ENCODE results near the gene NELFE. TPM values are rescaled to one million over a fixed set of nuclear protein-coding genes. Genes with fewer than 3 reads are reported as not detected.

The NELFE gene
- total and polyA plus RNA-seq, 2 of the 13 experiments (the other 11 are each of a cell fraction or from before 2014, with no cell fraction given): 51.3 to 69.8 TPM

DNA sequence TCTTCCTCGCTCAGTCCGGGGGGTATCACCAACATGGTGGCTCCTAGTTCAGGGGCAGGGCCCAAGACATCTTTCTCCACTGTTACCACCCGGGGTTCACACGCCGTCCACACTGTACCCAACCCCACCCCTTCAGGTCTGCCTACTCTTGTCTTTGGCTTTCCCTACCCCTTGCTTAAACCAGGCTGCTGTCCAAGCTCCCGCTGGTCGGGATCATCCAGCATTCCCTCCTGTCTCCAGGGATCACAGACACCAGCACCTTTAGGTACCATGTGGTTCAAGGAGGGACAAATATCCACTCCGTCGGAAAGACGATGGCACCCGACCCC lies 395 bp downstream of the NELFE start (continued):
- TF ChIP-seq ZNF780A (CRISPR knock-in tag; IDR thresholded peaks at IDR 0.05) (no peak), ZNF607 (CRISPR knock-in tag; IDR thresholded peaks at IDR 0.05; ENCODE audit: borderline replicate concordance) (0 out of 2 replicates have a peak, but pooled peaks have one; percentile 63), SYNCRIP (IDR thresholded peaks at IDR 0.05; ENCODE audit: insufficient read depth, low read depth, low read length) (no peak), ZNF777 (CRISPR knock-in tag; IDR thresholded peaks at IDR 0.05) (no peak), TGIF2 (CRISPR knock-in tag; IDR thresholded peaks at IDR 0.05) (no peak), ZNF274 (CRISPR knock-in tag; IDR thresholded peaks at IDR 0.05) (peak; percentile 60; the same call in 1 of the 2 replicates), NCOR1 (IDR thresholded peaks at IDR 0.05; ENCODE audit: borderline replicate concordance, low read length) (no peak), ZBTB7A (CRISPR knock-in tag; IDR thresholded peaks at IDR 0.05) (peak; percentile 27; the same call in 1 of the 2 replicates), NR1H2 (CRISPR knock-in tag; IDR thresholded peaks at IDR 0.05; ENCODE audit: borderline replicate concordance, low read depth) (peak; percentile 47; the same call in 1 of the 2 replicates), DPF2 (CRISPR knock-in tag; IDR thresholded peaks at IDR 0.05; ENCODE audit: borderline replicate concordance, low read depth) (0 out of 2 replicates have a peak, but pooled peaks have one; percentile 42), MTA3 (CRISPR knock-in tag; IDR thresholded peaks at IDR 0.05) (no peak), ZNF572 (CRISPR knock-in tag; IDR thresholded peaks at IDR 0.05) (peak; percentile 93; the same call in 1 of the 2 replicates)
- TF ChIP-seq, protein P1, sequence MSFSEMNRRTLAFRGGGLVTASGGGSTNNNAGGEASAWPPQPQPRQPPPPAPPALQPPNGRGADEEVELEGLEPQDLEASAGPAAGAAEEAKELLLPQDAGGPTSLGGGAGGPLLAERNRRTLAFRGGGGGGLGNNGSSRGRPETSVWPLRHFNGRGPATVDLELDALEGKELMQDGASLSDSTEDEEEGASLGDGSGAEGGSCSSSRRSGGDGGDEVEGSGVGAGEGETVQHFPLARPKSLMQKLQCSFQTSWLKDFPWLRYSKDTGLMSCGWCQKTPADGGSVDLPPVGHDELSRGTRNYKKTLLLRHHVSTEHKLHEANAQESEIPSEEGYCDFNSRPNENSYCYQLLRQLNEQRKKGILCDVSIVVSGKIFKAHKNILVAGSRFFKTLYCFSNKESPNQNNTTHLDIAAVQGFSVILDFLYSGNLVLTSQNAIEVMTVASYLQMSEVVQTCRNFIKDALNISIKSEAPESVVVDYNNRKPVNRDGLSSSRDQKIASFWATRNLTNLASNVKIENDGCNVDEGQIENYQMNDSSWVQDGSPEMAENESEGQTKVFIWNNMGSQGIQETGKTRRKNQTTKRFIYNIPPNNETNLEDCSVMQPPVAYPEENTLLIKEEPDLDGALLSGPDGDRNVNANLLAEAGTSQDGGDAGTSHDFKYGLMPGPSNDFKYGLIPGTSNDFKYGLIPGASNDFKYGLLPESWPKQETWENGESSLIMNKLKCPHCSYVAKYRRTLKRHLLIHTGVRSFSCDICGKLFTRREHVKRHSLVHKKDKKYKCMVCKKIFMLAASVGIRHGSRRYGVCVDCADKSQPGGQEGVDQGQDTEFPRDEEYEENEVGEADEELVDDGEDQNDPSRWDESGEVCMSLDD (CRISPR knock-in tag; IDR thresholded peaks at IDR 0.05; ENCODE audit: borderline replicate concordance): no peak
- TF ChIP-seq, protein P2, sequence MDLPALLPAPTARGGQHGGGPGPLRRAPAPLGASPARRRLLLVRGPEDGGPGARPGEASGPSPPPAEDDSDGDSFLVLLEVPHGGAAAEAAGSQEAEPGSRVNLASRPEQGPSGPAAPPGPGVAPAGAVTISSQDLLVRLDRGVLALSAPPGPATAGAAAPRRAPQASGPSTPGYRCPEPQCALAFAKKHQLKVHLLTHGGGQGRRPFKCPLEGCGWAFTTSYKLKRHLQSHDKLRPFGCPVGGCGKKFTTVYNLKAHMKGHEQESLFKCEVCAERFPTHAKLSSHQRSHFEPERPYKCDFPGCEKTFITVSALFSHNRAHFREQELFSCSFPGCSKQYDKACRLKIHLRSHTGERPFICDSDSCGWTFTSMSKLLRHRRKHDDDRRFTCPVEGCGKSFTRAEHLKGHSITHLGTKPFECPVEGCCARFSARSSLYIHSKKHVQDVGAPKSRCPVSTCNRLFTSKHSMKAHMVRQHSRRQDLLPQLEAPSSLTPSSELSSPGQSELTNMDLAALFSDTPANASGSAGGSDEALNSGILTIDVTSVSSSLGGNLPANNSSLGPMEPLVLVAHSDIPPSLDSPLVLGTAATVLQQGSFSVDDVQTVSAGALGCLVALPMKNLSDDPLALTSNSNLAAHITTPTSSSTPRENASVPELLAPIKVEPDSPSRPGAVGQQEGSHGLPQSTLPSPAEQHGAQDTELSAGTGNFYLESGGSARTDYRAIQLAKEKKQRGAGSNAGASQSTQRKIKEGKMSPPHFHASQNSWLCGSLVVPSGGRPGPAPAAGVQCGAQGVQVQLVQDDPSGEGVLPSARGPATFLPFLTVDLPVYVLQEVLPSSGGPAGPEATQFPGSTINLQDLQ (CRISPR knock-in tag; IDR thresholded peaks at IDR 0.05): peak; percentile 82; the same call in 1 of the 2 replicates
- TF ChIP-seq, protein P3, sequence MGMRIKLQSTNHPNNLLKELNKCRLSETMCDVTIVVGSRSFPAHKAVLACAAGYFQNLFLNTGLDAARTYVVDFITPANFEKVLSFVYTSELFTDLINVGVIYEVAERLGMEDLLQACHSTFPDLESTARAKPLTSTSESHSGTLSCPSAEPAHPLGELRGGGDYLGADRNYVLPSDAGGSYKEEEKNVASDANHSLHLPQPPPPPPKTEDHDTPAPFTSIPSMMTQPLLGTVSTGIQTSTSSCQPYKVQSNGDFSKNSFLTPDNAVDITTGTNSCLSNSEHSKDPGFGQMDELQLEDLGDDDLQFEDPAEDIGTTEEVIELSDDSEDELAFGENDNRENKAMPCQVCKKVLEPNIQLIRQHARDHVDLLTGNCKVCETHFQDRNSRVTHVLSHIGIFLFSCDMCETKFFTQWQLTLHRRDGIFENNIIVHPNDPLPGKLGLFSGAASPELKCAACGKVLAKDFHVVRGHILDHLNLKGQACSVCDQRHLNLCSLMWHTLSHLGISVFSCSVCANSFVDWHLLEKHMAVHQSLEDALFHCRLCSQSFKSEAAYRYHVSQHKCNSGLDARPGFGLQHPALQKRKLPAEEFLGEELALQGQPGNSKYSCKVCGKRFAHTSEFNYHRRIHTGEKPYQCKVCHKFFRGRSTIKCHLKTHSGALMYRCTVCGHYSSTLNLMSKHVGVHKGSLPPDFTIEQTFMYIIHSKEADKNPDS (CRISPR knock-in tag; IDR thresholded peaks at IDR 0.05): peak; percentile 83; the same call in 1 of the 2 replicates
- TF ChIP-seq, protein P4, sequence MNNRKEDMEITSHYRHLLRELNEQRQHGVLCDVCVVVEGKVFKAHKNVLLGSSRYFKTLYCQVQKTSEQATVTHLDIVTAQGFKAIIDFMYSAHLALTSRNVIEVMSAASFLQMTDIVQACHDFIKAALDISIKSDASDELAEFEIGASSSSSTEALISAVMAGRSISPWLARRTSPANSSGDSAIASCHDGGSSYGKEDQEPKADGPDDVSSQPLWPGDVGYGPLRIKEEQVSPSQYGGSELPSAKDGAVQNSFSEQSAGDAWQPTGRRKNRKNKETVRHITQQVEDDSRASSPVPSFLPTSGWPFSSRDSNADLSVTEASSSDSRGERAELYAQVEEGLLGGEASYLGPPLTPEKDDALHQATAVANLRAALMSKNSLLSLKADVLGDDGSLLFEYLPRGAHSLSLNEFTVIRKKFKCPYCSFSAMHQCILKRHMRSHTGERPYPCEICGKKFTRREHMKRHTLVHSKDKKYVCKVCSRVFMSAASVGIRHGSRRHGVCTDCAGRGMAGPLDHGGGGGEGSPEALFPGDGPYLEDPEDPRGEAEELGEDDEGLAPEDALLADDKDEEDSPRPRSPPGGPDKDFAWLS (CRISPR knock-in tag; IDR thresholded peaks at IDR 0.05; ENCODE audit: borderline replicate concordance): peak; percentile 19; the same call in 1 of the 2 replicates
- TF ChIP-seq, protein P5, sequence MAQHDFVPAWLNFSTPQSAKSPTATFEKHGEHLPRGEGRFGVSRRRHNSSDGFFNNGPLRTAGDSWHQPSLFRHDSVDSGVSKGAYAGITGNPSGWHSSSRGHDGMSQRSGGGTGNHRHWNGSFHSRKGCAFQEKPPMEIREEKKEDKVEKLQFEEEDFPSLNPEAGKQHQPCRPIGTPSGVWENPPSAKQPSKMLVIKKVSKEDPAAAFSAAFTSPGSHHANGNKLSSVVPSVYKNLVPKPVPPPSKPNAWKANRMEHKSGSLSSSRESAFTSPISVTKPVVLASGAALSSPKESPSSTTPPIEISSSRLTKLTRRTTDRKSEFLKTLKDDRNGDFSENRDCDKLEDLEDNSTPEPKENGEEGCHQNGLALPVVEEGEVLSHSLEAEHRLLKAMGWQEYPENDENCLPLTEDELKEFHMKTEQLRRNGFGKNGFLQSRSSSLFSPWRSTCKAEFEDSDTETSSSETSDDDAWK (CRISPR knock-in tag; IDR thresholded peaks at IDR 0.05): no peak
- TF ChIP-seq, protein P6, sequence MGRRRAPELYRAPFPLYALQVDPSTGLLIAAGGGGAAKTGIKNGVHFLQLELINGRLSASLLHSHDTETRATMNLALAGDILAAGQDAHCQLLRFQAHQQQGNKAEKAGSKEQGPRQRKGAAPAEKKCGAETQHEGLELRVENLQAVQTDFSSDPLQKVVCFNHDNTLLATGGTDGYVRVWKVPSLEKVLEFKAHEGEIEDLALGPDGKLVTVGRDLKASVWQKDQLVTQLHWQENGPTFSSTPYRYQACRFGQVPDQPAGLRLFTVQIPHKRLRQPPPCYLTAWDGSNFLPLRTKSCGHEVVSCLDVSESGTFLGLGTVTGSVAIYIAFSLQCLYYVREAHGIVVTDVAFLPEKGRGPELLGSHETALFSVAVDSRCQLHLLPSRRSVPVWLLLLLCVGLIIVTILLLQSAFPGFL (CRISPR knock-in tag; IDR thresholded peaks at IDR 0.05): no peak
